Adrenal gland (tissue), 12 donors: ENCODE data around the gene LRRC46. TPM values are rescaled to one million over a fixed set of nuclear protein-coding genes. Genes with fewer than 3 reads are reported as not detected.

Experiments
- DNase-seq, 7 donors: peaks; one replicate each; pipeline ENCODE4 v3.0.0-alpha.2; 2019 to 2020
- H3K27ac ChIP-seq, 5 donors: fragments of 200-600 bp; sonication (generic) in 4 of 5; 1 replicate in 3 of 5; 2 replicates in 2 of 5; pipeline versions ENCODE4 v1.5.1 to v1.8.0; 2016 to 2020; ENCODE audit warnings: mild to moderate bottlenecking in 1 of 5
- H3K27me3 ChIP-seq: fragments of 200-600 bp; 2 replicates; pipeline ENCODE4 v1.8.0; 2021
- H3K36me3 ChIP-seq, 2 donors: fragments of 200-600 bp; replicated peaks in 1 of 2; 1 replicate in 1 of 2; 2 replicates in 1 of 2; pipeline versions ENCODE4 v1.5.1 to v1.8.0; 2018 to 2022
- H3K4me1 ChIP-seq, 2 donors: fragments of 200-600 bp; replicated peaks in 1 of 2; 1 replicate in 1 of 2; 2 replicates in 1 of 2; pipeline versions ENCODE4 v1.5.1 to v1.8.0; 2018 to 2021
- H3K4me3 ChIP-seq, 4 donors: fragments of 200-600 bp; sonication (generic) in 3 of 4; one replicate each; pipeline ENCODE4 v1.5.1; 2016 to 2018
- H3K9me3 ChIP-seq, 3 donors: fragments of 200-600 bp; sonication (generic) in 1 of 3; replicated peaks in 1 of 3; 1 replicate in 2 of 3; 2 replicates in 1 of 3; pipeline versions ENCODE4 v1.5.1 to v1.8.0; 2016 to 2021
- POLR2A ChIP-seq, 2 donors: fragments of 450-650 bp; IDR thresholded peaks; one replicate each; pipeline ENCODE4 v1.6.1; 2017; ENCODE audit warnings: antibody characterized with exemption in 2 of 2, mild to moderate bottlenecking in 2 of 2, moderate library complexity in 1 of 2
- WGBS, 4 donors: extraction: QIAGEN DNeasy Blood & Tissue Kit in 2 of 4; methylation state at CpG; one replicate each; pipeline versions ENCODE4 v1.1.5 to v1.1.7; 2013 to 2017; 5-methylcytosine and 5-hydroxymethylcytosine counted together
- intact Hi-C, 2 donors: fragments of 100-400 bp; cut with DNase I; formaldehyde crosslinking; loops; one replicate each; pipeline versions ENCODE4 v1.14.1 to v1.15.0; 2022 to 2023
- polyA plus RNA-seq, 3 donors: library from polyadenylated mRNA; stranded (reverse); fragments of 200-250 nt in 2 of 3; fragments of 350-450 nt in 1 of 3; fragmentation: Illumina TruSeq in 1 of 3; extraction: RNeasy Lipid Tissue Mini Kit (QIAGEN cat#74804) in 1 of 3; gene quantifications; one replicate each; pipeline ENCODE4 v1.2.3, GENCODE V29; 2013 to 2014
- total RNA-seq, 9 donors: library from RNA; depleted of rRNA in 4 of 9; stranded (reverse); fragments of >200 nt in 4 of 9; fragments of 120-200 nt in 1 of 9; fragmentation: NEBNext Ultra II Directional in 1 of 9; extraction: Animal tissue kit (Norgen Biotek cat#: 25700) in 1 of 9; gene quantifications; one replicate each; pipeline versions ENCODE4 v1.1.0 to v1.2.4, GENCODE V29; 2013 to 2023
- TF ChIP-seq, protein P1 (sequence below), 6 experiments: fragments of 450-650 bp in 4 of 6; fragments of 200-600 bp in 2 of 6; sonication (generic) in 1 of 6; IDR thresholded peaks; 1 replicate in 5 of 6; 2 replicates in 1 of 6; pipeline versions ENCODE4 v1.5.1 to v1.8.0; 2016 to 2021; ENCODE audit warnings: antibody characterized with exemption in 6 of 6, mild to moderate bottlenecking in 2 of 6, moderate library complexity in 1 of 6
- donor health status: healthy with polysubstance abuse.
- donor health status: Bipolar disorder and iron deficiency.
- donor health status: DM: yes; HTN: yes; CAD: no.
- donor health status: DM: no; HTN: no; CAD: no.
- donor health status: DM: no; HTN: no; CAD: no.
- donor health status: DM: yes; HTN: yes; CAD: no.

LRRC46 gene
- total and polyA plus RNA-seq, 12 donors: 0.11 to 2.3 (median 0.61) TPM; not detected in 3

- no peaks in the 10 kb centered on the region for H3K27me3 ChIP-seq
- intact Hi-C loops: loop anchor here (2.0 to 5.0 kb wide), 2 partner anchors 51 to 127 kb away; no protein-coding TSS in a partner anchor
- WGBS, 4 donors: 53 to 72% (median 57%) methylated on average over 12 to 17 of the region's 17 CpGs
- peaks cover 0 to 19% of the 10 kb centered on the region in 2 donors for H3K36me3 ChIP-seq
- no peak for TF ChIP-seq POLR2A (IDR thresholded peaks at IDR 0.05)
- TF ChIP-seq, protein P1, sequence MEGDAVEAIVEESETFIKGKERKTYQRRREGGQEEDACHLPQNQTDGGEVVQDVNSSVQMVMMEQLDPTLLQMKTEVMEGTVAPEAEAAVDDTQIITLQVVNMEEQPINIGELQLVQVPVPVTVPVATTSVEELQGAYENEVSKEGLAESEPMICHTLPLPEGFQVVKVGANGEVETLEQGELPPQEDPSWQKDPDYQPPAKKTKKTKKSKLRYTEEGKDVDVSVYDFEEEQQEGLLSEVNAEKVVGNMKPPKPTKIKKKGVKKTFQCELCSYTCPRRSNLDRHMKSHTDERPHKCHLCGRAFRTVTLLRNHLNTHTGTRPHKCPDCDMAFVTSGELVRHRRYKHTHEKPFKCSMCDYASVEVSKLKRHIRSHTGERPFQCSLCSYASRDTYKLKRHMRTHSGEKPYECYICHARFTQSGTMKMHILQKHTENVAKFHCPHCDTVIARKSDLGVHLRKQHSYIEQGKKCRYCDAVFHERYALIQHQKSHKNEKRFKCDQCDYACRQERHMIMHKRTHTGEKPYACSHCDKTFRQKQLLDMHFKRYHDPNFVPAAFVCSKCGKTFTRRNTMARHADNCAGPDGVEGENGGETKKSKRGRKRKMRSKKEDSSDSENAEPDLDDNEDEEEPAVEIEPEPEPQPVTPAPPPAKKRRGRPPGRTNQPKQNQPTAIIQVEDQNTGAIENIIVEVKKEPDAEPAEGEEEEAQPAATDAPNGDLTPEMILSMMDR (IDR thresholded peaks at IDR 0.05): no peak
- H3K4me1 ChIP-seq: peaks cover 9 to 13% of the 10 kb centered on the region in 2 donors
- no peak overlapping the region for H3K27ac ChIP-seq
- H3K9me3 ChIP-seq: no peaks in the 10 kb centered on the region
- H3K4me3 ChIP-seq: peak overlapping the region in 3 of 4 donors; percentile 28 to 78 (median 60)
- DNase-seq: peak in 2 of 7 donors; percentile 39 to 58
Observed at GRCh38 chr17:47840001-47840741, 8.7 kb downstream of the LRRC46 start.

DNA sequence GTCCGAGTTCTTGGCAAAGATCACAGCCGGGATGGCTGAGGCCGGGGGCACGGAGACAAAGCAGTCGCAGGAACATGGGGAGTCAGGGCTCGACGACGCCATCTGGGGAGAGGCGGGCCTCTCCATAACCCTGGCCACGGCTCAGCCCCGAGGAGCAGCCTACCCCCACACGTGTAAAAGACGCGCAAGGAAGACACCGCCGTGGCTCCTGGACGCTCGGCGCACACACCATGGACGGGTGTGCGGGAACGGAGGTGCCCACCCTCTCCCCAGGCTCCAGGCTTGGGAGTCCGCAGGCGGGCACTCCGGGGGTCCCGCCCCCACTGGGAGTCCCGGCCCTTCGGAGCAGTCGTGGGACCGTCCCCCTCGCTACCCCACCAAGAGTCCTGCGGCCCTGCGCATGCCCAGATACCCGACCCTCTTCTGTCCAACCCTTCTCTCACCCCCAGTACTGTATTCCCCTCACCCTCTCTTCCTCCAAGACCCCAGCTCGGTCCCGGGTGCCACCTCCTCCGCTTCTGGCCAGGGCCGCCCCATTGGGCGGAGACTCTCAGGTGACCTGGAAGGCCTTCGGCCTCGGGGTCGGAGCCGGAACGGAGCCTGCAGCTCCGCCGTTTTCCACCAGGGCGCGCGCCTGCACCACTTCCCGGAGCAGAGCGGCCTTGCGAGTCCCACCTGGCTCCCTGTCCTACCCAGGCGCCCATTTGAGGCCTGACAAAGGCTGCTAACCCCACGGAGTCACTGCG lies 9.4 kb downstream of the LRRC46 start, which contains the start of gene SCRN2:
Gene SCRN2 (minus strand): TSS at position 532 of the 746 bp plus-strand sequence. CDS start 430 bp downstream, at position 102.
- Histone ChIP-seq H3K4me3 (peak within 1 kb of the TSS; percentile 28 to 78 (median 58)), H3K27me3 (no peaks in the 10 kb centered on the region), H3K4me1 (peaks cover 9 to 13% of the 10 kb centered on the region in 2 donors), H3K27ac (peak within 1 kb of the TSS in 2 of 5 donors; percentile 27 to 70), H3K36me3 (peaks cover 0 to 18% of the 10 kb centered on the region in 2 donors), H3K9me3 (no peaks in the 10 kb centered on the region)
- intact Hi-C loops: loop anchor here (2.0 to 5.0 kb wide), 2 partner anchors 50 to 126 kb away; no protein-coding TSS in a partner anchor
- DNase-seq: peak; percentile 86 to 96 (median 90)
- TF ChIP-seq POLR2A (IDR thresholded peaks at IDR 0.05): no peak
- TF ChIP-seq, protein P1 (IDR thresholded peaks at IDR 0.05): peak; percentile 88 to 99 (median 97)
- WGBS, 4 donors: 0 to 2% (median 1%) methylated on average over 17 to 55 of the region's 55 CpGs

- no peaks in the 10 kb centered on the region for H3K9me3 ChIP-seq
- TF ChIP-seq, protein P1 (IDR thresholded peaks at IDR 0.05): peak in 2 of 6 experiments; percentile 17 to 25
- no peak for TF ChIP-seq POLR2A (IDR thresholded peaks at IDR 0.05)
- no peaks in the 10 kb centered on the region for H3K27me3 ChIP-seq
- 61 to 66% (median 63%) methylated on average over 15 to 16 of the region's 16 CpGs for WGBS, 4 donors
- DNase-seq: no peak
- H3K36me3 ChIP-seq: peaks cover 0 to 15% of the 10 kb centered on the region in 2 donors
- peak overlapping the region in 1 of 5 donors; percentile 27 for H3K27ac ChIP-seq
- intact Hi-C loops: loop anchor here (2.0 to 5.0 kb wide), 2 partner anchors 49 to 126 kb away; no protein-coding TSS in a partner anchor
- peak overlapping the region in 1 of 4 donors; percentile 78 for H3K4me3 ChIP-seq
- peaks cover 9 to 13% of the 10 kb centered on the region in 2 donors for H3K4me1 ChIP-seq
Observed at GRCh38 chr17:47841488-47842291, 10.2 kb downstream of the LRRC46 start.
